Neural progenitor cell (in vitro differentiated cells): ENCODE data around the gene ARHGEF37. TPM values are rescaled to one million over a fixed set of nuclear protein-coding genes. Genes with fewer than 3 reads are reported as not detected.

Source experiments
- DNase-seq: peaks from one replicate; pipeline ENCODE4 v3.0.0-alpha.2; 2016; ENCODE audit warnings: low spot score
- H2AFZ ChIP-seq: fragments of 200-600 bp; sonication (generic); replicated peaks from 2 replicates; pipeline ENCODE4 v1.6.1; 2016; ENCODE audit warnings: antibody characterized with exemption
- H3F3A ChIP-seq: fragments of 200-600 bp; sonication (generic); 2 replicates; pipeline ENCODE4 v1.6.1; 2016; ENCODE audit warnings: antibody characterized with exemption, low read depth
- H3K27ac ChIP-seq: fragments of 200-600 bp; sonication (generic); 2 replicates; pipeline ENCODE4 v1.5.1; 2016; ENCODE audit warnings: mild to moderate bottlenecking
- H3K27me3 ChIP-seq: fragments of 200-600 bp; sonication (generic); 2 replicates; pipeline ENCODE4 v1.6.1; 2016; ENCODE audit warnings: mild to moderate bottlenecking, moderate library complexity
- H3K36me3 ChIP-seq: fragments of 200-600 bp; sonication (generic); 2 replicates; pipeline ENCODE4 v1.5.1; 2016
- H3K4me1 ChIP-seq: fragments of 200-600 bp; sonication (generic); 2 replicates; pipeline ENCODE4 v1.6.1; 2016; ENCODE audit warnings: mixed run types
- H3K4me2 ChIP-seq: fragments of 200-600 bp; sonication (generic); 2 replicates; pipeline ENCODE4 v1.6.1; 2016
- H3K4me3 ChIP-seq: fragments of 200-600 bp; sonication (generic); 2 replicates; pipeline ENCODE4 v1.5.1; 2016
- H3K79me2 ChIP-seq: fragments of 200-600 bp; sonication (generic); 2 replicates; pipeline ENCODE4 v1.6.1; 2016; ENCODE audit warnings: low read depth
- H3K9ac ChIP-seq: fragments of 200-600 bp; sonication (generic); 2 replicates; pipeline ENCODE4 v1.6.1; 2016
- H3K9me3 ChIP-seq: fragments of 200-600 bp; sonication (generic); 2 replicates; pipeline ENCODE4 v1.5.1; 2016; ENCODE audit warnings: low read depth
- H4K20me1 ChIP-seq: fragments of 200-600 bp; sonication (generic); 2 replicates; pipeline ENCODE4 v1.6.1; 2016; ENCODE audit warnings: low read depth
- H3K27ac Mint-ChIP-seq: 3 replicates; pipeline ENCODE4 v1.8.0; 2021; ENCODE audit warnings: mixed read lengths
- H3K27me3 Mint-ChIP-seq: 2 replicates; pipeline ENCODE4 v1.8.0; 2022; ENCODE audit warnings: low read depth, mild to moderate bottlenecking, inconsistent platforms, moderate library complexity, mixed read lengths; ENCODE audit not compliant: insufficient read depth
- H3K36me3 Mint-ChIP-seq: 3 replicates; pipeline ENCODE4 v1.8.0; 2021; ENCODE audit warnings: mixed read lengths
- H3K4me1 Mint-ChIP-seq: 3 replicates; pipeline ENCODE4 v1.8.0; 2021; ENCODE audit warnings: mixed read lengths
- H3K4me3 Mint-ChIP-seq: 3 replicates; pipeline ENCODE4 v1.8.0; 2021; ENCODE audit warnings: mild to moderate bottlenecking, moderate library complexity, mixed read lengths
- H3K9me3 Mint-ChIP-seq: 3 replicates; pipeline ENCODE4 v1.8.0; 2020; ENCODE audit warnings: mixed read lengths
- CTCF ChIP-seq: fragments of 200-600 bp; sonication (generic); IDR thresholded peaks from 2 replicates; pipeline ENCODE4 v1.5.1; 2017; ENCODE audit warnings: antibody characterized with exemption, mild to moderate bottlenecking
- EZH2 ChIP-seq: fragments of 200-600 bp; sonication (generic); IDR thresholded peaks from 2 replicates; pipeline ENCODE4 v1.6.1; 2017; ENCODE audit warnings: antibody characterized with exemption, mild to moderate bottlenecking, moderate library complexity
- EZH2phosphoT487 ChIP-seq: fragments of 200-600 bp; sonication (generic); IDR thresholded peaks from 2 replicates; pipeline ENCODE4 v1.6.1; 2017; ENCODE audit warnings: antibody characterized with exemption
- total RNA-seq: library from RNA; depleted of rRNA; stranded (reverse); fragments of >200 nt; gene quantifications from 2 replicates; pipeline ENCODE4 v1.2.3, GENCODE V29; 2015; ENCODE audit warnings: low replicate concordance

ARHGEF37 gene
- total RNA-seq, 1 donor from 2014 or later = 0.99 TPM

- H3K4me3 Mint-ChIP-seq = no peak overlapping the region
- peaks cover 7% of the 10 kb centered on the region for H3K36me3 Mint-ChIP-seq
- Histone ChIP-seq H3K27ac (no peak overlapping the region), H3K9me3 (no peaks in the 10 kb centered on the region), H2AFZ (no peak overlapping the region), H3K4me1 (no peaks in the 10 kb centered on the region), H3K9ac (no peak overlapping the region), H3F3A (no peaks in the 10 kb centered on the region), H3K27me3 (no peaks in the 10 kb centered on the region), H4K20me1 (no peaks in the 10 kb centered on the region), H3K4me3 (no peak overlapping the region), H3K36me3 (no peaks in the 10 kb centered on the region), H3K4me2 (no peak overlapping the region), H3K79me2 (no peaks in the 10 kb centered on the region)
- no peak for DNase-seq
- no peak overlapping the region for H3K27ac Mint-ChIP-seq
- peaks cover 5% of the 10 kb centered on the region for H3K9me3 Mint-ChIP-seq
- TF ChIP-seq CTCF (no peak), EZH2 (no peak), EZH2phosphoT487 (no peak)
- H3K27me3 Mint-ChIP-seq = peaks cover 4% of the 10 kb centered on the region
- H3K4me1 Mint-ChIP-seq = peaks cover 2% of the 10 kb centered on the region
Measured at GRCh38 chr5:149605998-149606724, 24.9 kb downstream of the ARHGEF37 start.

GRCh38 chr5:149608936-149609545 is 27.7 kb downstream of the ARHGEF37 start:
- Histone ChIP-seq H3K9ac (no peak overlapping the region), H2AFZ (no peak overlapping the region), H3K4me2 (no peak overlapping the region), H3K27ac (no peak overlapping the region), H3F3A (no peaks in the 10 kb centered on the region), H3K36me3 (no peaks in the 10 kb centered on the region), H3K79me2 (no peaks in the 10 kb centered on the region), H3K27me3 (no peaks in the 10 kb centered on the region), H3K9me3 (no peaks in the 10 kb centered on the region), H3K4me3 (no peak overlapping the region), H3K4me1 (no peaks in the 10 kb centered on the region), H4K20me1 (no peaks in the 10 kb centered on the region)
- Mint-ChIP-seq H3K27me3 (peaks cover 4% of the 10 kb centered on the region), H3K4me1 (no peaks in the 10 kb centered on the region), H3K9me3 (peaks cover 5% of the 10 kb centered on the region), H3K4me3 (no peak overlapping the region), H3K27ac (no peak overlapping the region), H3K36me3 (peaks cover 7% of the 10 kb centered on the region)
- TF ChIP-seq EZH2 (no peak), EZH2phosphoT487 (no peak), CTCF (no peak)
- no peak for DNase-seq

GRCh38 chr5:149609640-149610219 is 28.4 kb downstream of the ARHGEF37 start:
- H3K4me2 ChIP-seq = no peak overlapping the region
- H3F3A ChIP-seq = no peaks in the 10 kb centered on the region
- DNase-seq = no peak
- no peak overlapping the region for H2AFZ ChIP-seq
- peaks cover 3% of the 10 kb centered on the region for H3K4me1 ChIP-seq
- no peaks in the 10 kb centered on the region for H3K79me2 ChIP-seq
- H3K36me3 ChIP-seq = no peaks in the 10 kb centered on the region
- peaks cover 7% of the 10 kb centered on the region for H3K36me3 Mint-ChIP-seq
- no peak overlapping the region for H3K9ac ChIP-seq
- TF ChIP-seq EZH2 (no peak), CTCF (no peak), EZH2phosphoT487 (no peak)
- H3K9me3 Mint-ChIP-seq = peaks cover 5% of the 10 kb centered on the region
- no peaks in the 10 kb centered on the region for H3K9me3 ChIP-seq
- no peak overlapping the region for H3K4me3 Mint-ChIP-seq
- H3K27me3 Mint-ChIP-seq = peaks cover 4% of the 10 kb centered on the region
- H3K27ac ChIP-seq = no peak overlapping the region
- no peaks in the 10 kb centered on the region for H3K27me3 ChIP-seq
- H4K20me1 ChIP-seq = no peaks in the 10 kb centered on the region
- H3K4me1 Mint-ChIP-seq = no peaks in the 10 kb centered on the region
- no peak overlapping the region for H3K4me3 ChIP-seq
- no peak overlapping the region for H3K27ac Mint-ChIP-seq
